HG03108 (cell line): ENCODE data around the gene FCHO1.
A peak's percentile ranks its signal among the peaks of the same experiment; 100 is the strongest.

Experiments
- ATAC-seq: cut with Tn5 transposase; IDR thresholded peaks from one replicate; pipeline ENCODE4 v1.9.1; 2021; ENCODE audit warnings: moderate library complexity; ENCODE audit not compliant: unreplicated experiment

FCHO1 gene, protein sequence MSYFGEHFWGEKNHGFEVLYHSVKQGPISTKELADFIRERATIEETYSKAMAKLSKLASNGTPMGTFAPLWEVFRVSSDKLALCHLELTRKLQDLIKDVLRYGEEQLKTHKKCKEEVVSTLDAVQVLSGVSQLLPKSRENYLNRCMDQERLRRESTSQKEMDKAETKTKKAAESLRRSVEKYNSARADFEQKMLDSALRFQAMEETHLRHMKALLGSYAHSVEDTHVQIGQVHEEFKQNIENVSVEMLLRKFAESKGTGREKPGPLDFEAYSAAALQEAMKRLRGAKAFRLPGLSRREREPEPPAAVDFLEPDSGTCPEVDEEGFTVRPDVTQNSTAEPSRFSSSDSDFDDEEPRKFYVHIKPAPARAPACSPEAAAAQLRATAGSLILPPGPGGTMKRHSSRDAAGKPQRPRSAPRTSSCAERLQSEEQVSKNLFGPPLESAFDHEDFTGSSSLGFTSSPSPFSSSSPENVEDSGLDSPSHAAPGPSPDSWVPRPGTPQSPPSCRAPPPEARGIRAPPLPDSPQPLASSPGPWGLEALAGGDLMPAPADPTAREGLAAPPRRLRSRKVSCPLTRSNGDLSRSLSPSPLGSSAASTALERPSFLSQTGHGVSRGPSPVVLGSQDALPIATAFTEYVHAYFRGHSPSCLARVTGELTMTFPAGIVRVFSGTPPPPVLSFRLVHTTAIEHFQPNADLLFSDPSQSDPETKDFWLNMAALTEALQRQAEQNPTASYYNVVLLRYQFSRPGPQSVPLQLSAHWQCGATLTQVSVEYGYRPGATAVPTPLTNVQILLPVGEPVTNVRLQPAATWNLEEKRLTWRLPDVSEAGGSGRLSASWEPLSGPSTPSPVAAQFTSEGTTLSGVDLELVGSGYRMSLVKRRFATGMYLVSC

GRCh38 chr19:17751103-17751911 lies at the start of gene FCHO1:
Gene FCHO1, plus strand, starts transcription at chr19:17751477. Its CDS starts 3,688 bp downstream, at chr19:17755165.
- peak; percentile 34 for ATAC-seq

- no peak for ATAC-seq
These were observed 47.3 kb upstream of the FCHO1 start for GRCh38 chr19:17703824-17704463.

DNA sequence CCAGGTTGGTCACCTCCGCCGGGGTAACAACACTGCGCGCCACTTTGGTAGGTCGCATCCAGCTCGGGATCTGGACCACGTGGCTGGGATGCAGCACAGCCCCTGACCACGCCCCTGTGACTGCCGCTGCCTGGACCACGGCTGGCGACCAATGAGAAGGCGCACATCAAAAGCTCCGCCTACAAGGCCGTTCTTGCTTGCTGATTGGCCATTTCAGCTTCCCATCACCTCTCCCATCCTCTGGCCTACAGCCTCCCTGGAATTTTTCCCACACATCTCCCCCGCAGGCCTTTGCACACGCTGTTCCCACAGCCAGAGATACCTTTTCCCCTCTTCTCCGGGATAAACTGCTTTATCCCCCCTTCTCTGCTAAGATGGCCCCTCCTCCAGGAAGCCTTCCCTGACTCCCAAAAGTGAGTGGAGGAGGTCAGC lies 44.5 kb upstream of the FCHO1 start:
- no peak for ATAC-seq

DNA sequence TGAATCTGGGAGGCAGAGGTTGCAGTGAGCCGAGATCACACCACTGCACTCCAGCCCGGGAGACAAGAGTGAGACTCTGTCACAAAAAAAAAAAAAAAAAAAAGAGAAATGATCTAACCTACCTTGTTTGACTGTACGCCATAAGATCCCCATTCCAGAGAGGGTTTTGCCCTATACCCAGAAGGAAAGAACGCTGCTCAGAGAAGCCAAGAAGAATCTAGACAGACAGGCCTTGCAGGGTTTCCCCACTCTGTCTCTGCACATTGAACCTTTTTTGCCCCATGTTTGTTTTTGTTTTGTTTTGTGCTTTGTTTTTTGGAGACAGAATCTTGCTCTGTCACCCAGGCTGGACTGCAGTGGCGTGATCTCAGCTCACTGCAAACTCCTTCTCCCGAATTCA lies 39.4 kb upstream of the FCHO1 start:
- ATAC-seq, result no peak

GRCh38 chr19:17716309-17716929 lies 34.9 kb upstream of the FCHO1 start:
- no peak for ATAC-seq

DNA sequence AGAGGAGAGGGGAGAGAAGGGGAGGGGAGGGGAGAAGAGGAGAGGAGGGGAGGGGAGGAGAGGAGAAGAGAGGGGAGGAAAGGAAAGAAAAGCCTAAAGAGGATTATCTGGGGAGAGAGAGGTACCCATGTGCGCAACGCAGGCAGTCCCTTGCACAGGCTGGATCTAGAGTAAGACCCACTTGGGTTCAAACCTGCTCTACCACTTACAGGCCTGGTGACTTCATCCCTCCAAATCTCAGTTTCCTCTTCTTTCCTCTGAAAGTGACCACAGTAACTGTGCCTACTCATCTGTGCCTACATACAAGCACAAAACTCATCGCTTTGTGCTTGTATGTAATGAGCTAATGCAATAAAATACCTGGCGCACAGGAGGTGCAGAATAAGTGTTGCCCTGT lies 32.7 kb upstream of the FCHO1 start:
- no peak for ATAC-seq

DNA sequence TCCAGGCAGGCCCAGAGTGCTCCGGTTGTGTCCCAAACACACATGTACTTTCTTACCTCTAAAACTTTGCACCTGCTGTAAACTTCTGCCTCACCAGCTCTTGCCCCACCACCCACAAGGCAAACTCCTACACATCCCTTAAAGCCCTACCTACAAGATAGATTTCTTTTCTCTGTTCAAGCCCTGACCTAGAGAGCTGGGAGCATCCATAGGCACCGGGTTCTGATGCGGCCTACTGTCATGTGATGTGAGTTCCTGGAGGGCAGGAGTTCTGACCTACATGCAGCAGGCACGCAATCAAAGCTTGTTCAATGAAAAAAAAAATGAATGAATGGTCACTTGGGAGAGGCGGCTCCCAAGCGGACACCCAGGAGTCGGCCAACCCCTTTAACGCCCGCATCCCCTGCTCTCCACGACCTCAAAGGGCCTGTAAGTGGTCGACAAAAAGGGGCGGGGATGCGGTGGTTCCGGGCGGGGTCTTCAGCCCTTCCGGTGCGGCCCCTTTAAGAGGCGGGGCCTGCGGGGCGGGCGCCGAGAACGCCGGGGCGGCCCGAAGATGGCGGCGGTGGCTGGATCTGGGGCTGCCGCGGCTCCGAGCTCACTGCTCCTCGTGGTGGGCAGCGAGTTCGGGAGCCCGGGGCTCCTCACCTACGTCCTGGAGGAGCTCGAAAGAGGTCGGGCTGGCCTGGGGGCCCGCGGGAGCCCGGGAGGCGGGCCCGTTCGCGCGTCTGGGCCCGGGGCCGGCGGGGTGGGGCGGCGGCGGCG lies 32.1 kb upstream of the FCHO1 start, which contains the start of gene MAP1S:
TSS of gene MAP1S (plus strand) at position 534 of the 765 bp plus-strand sequence. CDS start at position 557, 23 bp downstream.
- peak; percentile 56 for ATAC-seq

DNA sequence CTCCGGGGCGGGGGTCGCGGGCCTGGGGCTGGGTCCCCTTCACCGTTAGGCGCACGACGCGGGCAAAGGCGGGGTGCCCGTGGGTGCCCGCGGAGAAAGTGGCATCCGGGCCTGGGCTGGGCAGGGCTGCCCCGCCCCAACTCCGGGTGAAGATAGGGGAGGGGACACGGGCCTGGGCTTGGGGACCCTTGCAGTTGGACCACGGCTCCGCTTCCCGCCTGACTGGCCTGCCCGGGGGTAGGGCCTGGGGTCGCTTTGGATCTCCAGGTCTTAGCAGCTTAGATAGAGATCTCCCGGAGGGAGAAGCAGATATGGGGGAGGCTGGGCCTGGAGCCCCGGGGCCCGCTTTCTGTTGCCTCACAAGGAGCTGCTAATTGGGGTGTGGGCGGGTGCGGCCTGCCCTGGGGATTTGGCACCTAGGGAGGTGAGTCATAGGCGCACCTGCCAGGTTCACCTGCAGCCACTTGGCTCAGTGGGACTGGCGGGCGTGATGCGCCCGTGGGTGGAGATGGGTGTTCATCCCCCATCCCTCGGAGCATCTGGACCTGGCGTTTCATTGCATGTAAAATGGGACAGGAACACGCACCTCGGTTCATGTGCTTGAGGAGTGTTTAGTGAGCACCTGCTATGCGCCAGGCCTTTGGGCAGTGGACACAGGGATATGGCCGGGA lies 31.4 kb upstream of the FCHO1 start:
- peak; percentile 17 for ATAC-seq

DNA sequence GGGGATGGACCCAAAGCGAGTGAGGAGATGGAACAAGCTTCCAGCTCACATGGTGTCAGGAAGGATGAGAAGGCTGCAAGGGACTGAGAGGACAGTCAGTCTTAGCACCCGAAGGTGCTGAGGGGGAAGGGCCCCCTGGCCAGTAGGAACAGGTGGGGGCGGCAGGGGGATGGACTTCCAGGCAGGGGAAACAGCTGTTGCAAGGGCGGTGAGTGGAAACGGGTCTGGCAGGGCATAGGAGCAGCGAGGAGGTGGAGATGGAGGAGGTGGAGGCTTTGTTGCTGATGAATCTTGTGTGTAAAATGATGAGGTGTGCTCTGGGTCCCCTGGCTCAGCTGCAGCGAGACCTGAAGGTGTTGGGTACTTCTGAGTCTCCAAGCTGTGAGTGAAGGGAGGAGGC lies 30.8 kb upstream of the FCHO1 start:
- no peak for ATAC-seq

DNA sequence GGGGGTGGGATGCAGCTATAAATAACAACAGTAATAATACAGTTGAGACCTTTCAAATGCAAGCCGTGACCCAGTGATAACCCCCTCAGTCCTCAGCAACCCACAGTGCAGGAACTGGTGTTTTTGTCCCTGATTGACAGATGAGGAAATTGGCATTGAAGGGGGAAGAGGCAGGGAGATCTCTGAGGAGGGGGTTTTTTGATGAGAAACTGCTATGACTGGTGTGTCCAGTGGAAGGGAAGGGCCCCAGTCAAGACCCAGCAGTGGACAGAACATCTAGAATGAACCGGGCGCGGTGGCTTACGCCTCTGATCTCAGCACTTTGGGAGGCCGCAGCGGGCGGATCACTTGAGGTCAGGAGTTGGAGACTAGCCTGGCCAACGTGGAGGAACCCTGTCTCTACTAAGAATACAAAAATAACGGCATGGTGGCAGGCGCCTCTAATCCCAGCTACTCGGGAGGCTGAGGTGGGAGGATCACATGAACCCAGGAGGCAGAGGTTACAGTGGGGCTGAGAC lies 30.1 kb upstream of the FCHO1 start:
- ATAC-seq, result no peak

GRCh38 chr19:17721821-17722220 lies 29.5 kb upstream of the FCHO1 start:
- no peak for ATAC-seq

DNA sequence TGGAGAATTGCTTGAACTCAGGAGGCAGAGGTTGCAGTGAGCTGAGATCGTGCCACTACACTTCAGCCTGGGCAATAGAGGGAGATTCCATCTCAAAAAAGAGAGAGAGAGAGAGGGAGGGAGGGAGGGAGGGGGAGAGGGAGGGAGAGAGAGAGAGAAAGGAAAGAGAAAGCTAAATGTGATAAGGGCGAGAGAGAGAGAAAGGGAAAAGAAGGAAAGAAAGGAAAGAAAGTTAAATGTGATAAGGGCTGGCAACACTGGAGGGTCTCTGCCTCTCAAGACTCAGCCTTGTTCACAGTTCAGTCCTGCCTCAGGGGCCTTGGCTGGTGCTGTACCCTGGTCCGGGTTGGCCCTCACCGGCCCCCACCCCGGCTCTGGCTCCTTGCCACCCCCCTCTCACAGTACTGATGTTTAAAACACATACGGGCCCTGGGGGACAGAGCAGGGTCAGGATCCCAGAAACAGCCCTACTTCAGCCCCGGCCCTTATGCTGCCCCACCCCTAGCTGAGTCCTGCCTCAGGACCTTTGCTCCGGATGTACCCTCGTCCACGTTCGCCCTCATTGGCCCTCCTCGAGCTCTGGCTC lies 28.5 kb upstream of the FCHO1 start:
- no peak for ATAC-seq

DNA sequence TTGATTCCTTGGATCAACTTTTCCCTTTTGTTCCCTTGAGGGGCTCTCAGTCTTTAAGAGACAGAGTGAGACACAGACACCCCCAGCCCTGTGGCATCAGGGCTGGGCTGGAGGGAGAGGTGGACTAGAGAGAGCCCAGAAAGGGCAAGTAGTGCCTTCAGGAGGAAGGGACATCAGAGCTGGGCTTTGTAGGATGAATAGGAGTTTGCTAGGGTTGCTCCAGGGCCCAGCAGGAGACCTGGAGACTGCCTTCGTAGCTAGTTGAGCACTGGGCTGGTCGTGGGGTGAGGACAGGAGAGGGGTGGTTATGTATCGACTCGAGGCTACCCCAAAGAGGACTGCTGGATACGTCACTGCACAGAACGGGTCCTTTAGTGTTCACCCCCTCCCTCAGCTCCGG lies 26.6 kb upstream of the FCHO1 start:
- ATAC-seq, result no peak

- ATAC-seq, result no peak
These were observed 25.7 kb upstream of the FCHO1 start for GRCh38 chr19:17725422-17726078.

DNA sequence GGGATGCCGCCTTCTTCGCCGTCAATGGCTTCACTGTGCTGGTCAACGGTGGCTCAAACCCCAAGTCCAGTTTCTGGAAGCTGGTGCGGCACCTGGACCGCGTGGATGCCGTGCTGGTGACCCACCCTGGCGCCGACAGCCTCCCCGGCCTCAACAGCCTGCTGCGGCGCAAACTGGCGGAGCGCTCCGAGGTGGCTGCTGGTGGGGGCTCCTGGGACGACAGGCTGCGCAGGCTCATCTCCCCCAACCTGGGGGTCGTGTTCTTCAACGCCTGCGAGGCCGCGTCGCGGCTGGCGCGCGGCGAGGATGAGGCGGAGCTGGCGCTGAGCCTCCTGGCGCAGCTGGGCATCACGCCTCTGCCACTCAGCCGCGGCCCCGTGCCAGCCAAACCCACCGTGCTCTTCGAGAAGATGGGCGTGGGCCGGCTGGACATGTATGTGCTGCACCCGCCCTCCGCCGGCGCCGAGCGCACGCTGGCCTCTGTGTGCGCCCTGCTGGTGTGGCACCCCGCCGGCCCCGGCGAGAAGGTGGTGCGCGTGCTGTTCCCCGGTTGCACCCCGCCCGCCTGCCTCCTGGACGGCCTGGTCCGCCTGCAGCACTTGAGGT lies 25.0 kb upstream of the FCHO1 start:
- ATAC-seq, result no peak

- ATAC-seq, result no peak
These were observed 24.1 kb upstream of the FCHO1 start for GRCh38 chr19:17726964-17727773.
